Erythroblast (primary cell): ENCODE results near the gene HSPB1.

Source experiments
- GATA1 ChIP-seq: IDR thresholded peaks from 2 replicates; pipeline ENCODE4 v1.6.1; 2011; ENCODE audit warnings: low read depth, mild to moderate bottlenecking, control low read depth, low read length, moderate library complexity
- POLR2A ChIP-seq: IDR thresholded peaks from 2 replicates; pipeline ENCODE4 v1.6.1; 2011; ENCODE audit warnings: mild to moderate bottlenecking, low read length

DNA sequence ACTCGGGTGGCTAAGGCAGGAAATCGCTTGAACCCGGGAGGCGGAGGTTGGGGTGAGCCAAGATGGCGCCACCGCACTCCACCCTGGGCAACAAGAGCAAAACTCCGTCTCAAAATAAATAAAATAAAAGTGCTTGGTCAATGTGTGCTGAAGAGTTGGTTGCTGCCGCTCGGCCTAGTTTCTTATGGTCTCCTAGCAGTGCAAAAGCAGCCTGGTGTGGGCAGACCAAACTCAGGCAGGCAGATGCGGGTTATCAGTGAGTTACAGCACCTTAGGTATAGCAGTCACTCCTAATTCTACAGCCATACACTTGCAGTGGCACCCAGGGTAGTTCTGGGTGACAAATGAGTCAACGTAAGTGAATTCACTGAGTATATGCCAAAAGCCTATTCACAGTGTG is 22.6 kb downstream of the HSPB1 start:
- TF ChIP-seq POLR2A, result no peak
- no peak for TF ChIP-seq GATA1
